Epidermal melanocyte (primary cell): ENCODE results near the gene TMEM190.
"Not testable (repeated sequence)": the region's sequence is repeated elsewhere in the genome, so short reads cannot be mapped to it uniquely, and the experiment has no call there.

Experiments
- DNase-seq: peaks from one replicate; pipeline ENCODE4 v3.0.0; 2011; ENCODE audit warnings: low spot score; ENCODE audit not compliant: insufficient read length

TMEM190 gene

DNA sequence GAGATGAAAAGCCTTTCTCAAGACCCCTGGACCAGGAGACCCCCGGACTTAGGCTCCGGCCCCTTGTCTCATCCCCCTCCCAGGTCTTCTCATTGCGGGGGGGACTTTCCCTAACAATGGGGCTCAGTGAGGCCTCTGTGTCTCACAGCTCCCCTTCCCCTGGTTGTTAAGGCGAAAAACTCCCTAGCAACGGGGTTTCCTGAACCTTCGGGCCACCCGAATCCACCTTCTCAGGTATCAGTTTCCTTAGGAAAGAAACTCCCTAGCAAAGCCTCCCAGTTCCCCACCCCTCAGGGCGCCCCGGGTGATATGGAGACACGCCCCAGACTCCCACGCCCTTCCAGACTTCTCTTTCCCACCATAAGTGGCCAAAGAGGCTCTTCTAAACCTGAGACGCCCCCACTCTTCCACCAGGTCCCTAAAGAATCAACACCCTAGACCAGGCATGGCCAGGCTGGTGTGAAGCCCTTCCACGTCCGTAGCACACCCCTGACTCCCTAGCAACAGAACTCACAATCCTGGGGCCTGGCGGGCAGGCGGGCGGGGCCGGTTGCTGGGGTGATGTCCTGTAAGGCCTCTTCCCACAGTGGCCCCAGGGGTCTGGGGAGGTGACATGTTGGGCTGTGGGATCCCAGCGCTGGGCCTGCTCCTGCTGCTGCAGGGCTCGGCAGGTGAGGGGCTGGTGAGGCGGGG, at the start of gene TMEM190:
Gene TMEM190 (plus strand): TSS at position 586 of the 693 bp plus-strand sequence. CDS start 28 bp downstream, at position 614.
- DNase-seq = no peak

DNA sequence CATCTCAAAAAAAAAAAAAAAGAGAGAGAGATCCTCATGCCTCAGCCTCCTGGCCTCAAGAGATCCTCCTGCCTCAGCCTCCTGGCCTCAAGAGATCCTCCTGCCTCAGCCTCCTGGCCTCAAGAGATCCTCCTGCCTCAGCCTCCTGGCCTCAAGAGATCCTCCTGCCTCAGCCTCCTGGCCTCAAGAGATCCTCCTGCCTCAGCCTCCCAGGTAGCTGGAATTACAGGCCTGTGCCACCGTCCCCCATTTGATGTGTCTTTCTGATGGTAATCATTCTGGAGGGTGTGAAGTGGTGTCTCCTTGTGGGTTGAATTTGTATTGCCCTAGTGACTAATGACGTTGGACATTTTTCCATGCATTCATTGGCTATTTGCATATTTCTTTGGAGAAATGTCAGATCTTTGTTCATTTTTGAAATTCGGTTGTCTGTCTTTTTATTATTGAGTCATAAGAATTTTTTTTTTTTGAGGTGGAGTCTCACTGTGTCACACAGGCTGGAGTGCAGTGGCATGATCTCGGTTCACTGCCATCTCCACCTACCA, 47.8 kb upstream of the TMEM190 start:
- DNase-seq = not testable (repeated sequence)

DNA sequence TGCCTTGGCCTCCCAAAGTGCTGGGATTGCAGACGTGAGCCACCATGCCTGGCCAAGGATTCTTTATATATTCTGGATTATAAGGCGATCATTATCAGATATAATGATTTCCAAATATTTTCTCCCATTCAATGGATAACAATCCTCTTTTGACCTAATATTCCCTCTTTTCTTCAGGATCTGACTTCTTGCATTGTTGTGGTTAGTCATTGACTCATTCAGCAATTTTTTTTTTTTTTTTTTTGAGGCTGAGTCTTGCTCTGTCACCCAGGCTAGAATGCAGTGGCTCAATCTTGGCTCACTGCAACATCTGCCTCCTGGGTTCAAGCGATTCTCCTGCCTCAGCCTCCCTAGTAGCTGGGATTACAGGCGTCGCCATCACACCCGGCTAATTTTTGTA, 46.8 kb upstream of the TMEM190 start:
- DNase-seq = not testable (repeated sequence)

DNA sequence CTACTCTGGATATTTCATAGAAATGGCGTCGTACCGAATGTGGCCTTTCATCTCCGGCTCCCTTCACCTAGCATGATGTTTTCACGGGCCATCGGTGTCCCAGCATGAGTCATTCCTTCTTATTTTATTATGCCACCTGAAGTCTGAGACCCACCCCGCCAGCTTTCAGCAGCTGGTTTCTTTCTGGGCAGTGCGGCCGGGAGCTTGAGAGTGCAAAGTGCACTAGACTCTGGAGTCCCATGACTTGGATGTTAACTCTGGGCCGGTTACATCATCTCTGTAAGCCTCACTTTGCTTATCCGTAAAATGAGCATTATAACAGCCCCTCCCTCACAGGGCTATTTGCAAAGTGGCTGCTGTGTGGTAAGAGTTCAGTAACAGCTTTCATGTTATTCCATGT, 42.8 kb upstream of the TMEM190 start:
- DNase-seq = no peak

DNA sequence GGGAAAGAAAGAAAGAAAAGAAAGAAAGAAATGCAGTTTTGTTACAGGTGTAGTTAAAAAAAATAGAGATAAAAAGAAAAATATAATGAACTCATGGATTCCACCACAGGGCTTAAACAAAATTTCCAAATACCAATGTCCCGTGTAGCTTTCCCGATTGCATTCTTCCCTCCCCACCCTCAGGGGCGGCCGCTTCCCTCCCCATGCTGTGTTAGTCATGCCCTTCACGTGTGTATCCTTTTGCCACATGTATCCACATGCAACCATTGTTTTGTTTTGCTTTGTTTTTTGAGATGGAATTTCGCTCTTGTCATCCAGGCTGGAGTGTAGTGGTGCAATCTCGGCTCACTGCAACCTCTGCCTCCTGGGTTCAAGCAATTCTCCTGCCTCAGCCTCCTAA, 40.5 kb upstream of the TMEM190 start:
- no peak for DNase-seq

DNA sequence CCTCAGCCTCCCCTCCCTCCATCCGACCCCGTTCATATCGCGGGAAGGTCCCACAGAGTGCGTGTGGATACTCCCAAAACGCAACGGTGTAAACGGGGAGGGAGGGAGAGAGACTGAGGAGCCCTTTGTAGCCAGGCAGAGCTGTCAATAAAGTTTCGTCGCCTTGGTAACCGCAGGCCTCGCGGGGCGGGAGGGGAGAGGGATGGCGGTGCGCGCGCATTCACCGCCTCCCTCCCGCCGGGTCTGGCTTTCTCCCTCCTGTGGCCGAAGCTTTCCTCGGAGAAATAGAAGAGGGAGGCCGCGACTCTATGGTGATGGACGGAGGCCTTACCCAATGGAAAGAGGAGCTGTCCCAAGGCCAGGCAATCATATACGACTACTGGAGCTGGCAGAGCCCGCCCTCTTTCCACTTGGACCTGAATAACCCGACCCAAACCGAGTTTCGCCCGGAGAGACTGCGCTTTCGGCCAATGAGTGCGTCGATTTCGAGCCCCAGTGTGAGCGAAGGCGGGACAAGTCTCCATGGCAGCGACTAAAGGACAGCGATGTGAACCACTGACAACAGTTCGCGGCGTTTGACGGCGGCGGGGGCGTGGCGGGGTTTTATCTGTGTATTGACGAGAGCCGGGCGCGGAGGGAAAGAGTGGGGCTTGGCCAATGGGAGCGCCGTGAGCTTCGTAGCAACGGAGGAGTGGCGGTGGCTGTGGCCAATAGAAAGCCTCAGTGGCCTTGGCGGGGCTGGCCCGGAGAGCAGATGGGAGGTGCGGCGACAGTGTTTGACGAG, 37.3 kb upstream of the TMEM190 start, which contains the start of gene KMT5C:
Gene KMT5C (plus strand): TSS at position 772 of the 784 bp plus-strand sequence. CDS start 2,061 bp downstream, outside the sequence.
- peak; percentile 98 for DNase-seq

DNA sequence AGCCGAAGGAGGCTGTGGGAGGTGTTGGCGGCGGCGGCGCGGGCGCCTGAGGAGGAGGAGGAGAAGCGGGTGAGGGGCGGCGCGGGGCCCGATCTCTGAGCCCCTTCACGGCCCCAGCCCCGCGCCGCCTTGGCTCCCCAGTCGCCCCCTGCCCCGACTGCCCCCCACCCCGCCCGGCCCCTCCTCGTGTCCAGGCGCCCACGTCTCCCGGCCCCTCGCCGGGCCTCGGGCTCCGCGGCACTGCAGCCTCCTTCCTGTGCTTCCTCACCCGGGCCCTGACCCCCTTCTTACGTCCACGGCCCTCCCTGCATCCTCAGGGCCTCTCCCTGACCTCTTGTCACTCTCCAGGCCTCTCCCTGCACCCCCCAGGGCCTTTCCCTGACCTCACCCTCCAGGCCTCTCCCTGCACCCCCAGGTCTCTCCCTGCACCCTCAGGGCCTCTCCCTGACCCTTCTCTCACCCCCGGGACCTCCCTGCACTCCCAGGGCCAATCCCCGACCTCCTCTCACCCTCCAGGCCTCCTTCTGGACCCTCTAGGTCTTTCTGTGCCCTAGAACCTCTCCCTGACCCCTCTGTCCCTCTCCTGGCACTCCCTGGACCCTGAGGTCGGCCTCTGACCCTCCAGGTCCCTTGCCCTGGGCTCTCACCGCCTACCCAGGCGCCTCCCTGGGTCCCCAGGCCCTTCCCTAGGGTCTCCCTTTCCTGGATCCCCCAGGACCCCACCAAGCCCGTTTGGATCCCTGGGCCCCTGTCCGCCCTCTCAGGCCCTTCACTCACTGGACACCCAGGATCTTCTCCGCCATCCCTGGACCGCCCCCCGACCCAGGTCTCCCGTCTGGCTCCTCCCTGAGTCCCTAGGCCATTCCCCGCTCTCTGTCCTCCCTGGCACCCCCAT, 36.5 kb upstream of the TMEM190 start:
- no peak for DNase-seq

DNA sequence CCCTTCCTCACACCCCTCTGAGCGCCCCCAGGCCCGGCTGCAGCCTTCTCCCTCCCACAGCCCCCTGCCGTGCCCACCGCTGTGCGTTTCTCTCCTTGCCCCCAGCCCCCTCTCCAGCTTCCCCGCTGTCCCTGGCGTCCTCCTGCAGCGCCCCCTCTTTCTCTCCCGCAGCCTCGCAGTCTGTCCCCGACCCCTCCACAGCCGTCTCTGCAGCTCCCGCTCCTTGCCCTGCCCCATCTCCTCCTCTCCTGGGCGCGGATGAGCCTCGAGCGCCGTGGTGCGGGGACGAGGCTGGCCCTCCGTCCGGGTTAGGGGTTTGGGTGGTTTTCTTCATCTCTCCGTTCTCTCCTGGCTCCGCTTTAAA, 35.9 kb upstream of the TMEM190 start:
- DNase-seq = no peak

DNA sequence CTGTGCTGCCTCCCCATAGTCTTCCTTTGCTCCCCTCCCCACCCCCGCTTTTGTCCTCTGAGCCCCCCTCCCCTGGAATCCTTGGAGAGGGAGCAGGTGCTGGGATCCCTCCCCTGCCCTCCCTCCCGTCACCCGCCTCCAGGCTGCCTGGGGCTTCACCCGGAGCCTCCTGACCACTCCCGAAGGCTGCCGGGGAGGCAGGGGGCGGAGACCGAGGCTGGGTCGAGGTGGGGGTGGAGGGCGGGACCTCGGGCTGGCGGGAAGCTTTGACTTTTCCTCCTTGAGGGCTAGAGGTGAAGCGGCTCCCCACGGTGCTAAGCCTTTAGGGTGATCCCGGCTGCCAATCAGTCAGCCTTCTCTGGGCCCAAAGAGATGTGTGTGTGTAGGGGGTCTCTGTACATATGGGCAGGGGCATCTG, 35.4 kb upstream of the TMEM190 start:
- peak; percentile 94 for DNase-seq

DNA sequence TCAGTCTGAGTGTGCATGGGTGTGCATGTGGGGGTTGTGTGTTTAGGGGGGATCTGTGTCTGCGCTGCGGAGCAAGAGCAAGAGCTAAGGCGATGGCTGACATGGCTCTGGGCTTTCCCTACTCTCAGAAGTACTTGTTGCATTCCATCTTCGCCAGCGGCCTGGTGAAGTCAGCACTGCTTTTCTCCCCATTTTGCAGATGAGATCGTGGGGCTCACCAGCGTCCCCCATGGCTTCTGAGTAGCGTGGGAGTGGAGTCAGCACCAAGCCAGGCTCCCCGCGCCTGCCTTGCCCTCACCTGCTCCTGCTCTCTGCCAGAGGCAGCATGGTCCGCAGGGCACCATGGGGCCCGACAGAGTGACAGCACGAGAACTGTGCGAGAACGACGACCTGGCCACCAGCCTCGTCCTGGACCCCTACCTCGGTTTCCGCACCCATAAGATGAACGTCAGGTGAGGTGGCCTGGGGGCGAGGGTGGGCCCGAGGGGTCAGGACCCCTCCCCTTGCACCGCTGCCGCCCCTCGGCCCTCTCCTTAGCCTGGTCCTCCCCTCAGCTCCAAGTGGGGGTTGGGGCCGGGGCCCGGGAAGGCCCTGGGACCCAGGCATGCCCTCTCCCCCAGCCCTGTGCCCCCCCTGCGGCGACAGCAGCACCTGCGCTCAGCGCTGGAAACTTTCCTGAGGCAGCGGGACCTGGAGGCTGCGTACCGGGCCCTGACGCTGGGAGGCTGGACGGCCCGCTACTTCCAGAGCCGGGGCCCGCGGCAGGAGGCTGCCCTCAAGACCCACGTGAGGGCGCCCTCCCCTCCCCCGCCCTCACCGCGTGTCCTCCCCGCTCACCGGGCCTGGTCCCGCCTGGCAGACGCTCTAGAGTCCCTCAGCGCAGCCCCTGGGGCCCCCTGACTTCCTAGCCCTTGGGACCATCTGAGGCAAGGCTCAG, 34.8 kb upstream of the TMEM190 start:
- DNase-seq = no peak

DNA sequence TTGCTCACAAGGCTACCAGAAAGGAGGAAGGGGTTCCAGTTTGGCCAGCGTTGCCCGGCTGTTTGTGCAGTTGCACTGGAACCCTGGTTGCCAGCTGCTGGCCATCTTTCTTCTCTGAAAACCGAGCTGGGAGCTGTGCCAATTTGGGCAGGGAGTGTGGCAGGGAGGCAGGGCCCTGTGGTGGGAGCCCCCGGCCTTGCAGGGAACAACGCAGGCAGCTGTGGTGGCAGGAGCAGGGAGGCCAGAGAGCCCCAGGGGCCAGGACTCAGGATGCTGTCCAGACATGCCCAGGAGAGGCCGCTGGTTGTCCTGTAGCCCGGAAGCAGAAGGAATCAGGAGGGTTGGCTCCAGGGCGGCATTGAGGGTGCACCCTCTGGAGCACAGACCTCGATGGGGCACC, 32.2 kb upstream of the TMEM190 start:
- DNase-seq = peak; percentile 78

DNA sequence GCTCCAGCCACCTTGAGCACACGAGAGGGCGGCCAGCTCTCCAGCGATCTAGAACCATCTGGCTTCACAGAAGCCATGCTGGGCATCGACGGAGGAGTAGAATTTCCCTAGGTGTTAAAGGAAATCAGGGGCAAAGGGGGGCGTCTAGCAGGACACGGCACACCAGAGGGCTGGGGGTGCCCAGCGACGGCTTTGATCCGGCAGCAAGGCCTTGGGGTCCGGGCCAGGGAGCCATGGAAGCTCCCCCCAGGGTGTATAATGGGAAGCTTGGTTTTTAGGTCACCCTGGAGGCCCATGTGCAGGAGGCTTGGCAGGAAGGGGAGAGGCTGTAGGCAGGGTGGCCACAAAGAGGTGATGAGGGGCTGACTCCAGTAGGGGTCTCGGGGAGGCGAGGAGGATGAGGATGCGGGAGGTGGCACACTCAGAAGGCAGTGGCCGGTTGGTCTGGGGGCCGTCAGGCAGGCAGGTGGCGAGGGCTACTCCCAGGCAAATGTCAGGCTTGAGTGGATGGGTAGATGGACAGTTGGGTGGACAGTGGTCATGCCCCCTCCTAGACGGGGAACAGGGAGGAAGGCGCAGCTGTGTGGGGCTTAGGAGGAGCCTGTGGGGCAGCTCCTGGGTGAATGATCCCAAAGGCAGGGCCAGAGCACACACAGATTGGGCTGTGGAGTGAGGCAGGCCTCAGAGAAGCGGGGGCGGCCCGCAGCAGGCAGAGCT, 31.4 kb upstream of the TMEM190 start:
- DNase-seq = no peak

DNA sequence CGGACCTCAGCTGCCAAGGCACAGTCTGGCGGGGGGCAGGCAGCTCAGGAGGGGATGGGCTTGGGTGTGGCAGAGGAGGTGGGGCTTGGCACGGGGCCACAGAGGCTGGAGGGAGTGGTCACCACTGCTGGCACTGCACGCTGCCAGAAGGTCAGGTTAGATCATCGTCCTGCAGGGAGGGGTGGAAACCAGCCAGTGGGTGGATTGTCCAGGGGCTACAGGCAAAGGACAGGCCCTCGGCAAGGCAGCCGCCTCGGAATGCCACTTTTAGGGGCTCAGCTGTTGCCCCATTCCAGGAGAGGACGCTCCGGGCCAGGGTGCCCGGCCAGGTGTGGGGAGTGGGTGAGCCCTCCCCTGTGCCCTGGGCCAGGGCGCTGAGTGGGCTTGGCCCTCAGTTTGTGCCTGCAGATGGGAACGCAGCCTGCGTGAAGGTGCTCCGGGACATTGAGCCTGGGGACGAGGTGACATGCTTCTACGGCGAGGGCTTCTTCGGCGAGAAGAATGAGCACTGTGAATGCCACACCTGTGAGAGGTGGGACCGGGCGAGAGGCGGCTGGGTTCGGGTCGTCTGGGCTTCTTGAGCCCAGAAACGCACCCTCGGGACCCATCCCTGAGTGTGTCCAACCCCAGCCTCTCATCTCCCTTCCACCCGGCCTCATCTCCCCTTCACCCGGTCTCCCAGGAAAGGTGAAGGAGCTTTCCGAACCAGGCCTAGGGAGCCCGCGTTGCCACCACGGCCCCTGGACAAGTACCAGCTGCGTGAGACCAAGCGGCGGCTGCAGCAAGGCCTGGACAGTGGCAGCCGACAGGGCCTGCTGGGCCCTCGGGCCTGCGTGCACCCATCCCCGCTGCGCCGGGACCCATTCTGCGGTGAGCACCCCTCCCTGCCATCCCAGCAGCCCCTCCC, 30.6 kb upstream of the TMEM190 start:
- no peak for DNase-seq

DNA sequence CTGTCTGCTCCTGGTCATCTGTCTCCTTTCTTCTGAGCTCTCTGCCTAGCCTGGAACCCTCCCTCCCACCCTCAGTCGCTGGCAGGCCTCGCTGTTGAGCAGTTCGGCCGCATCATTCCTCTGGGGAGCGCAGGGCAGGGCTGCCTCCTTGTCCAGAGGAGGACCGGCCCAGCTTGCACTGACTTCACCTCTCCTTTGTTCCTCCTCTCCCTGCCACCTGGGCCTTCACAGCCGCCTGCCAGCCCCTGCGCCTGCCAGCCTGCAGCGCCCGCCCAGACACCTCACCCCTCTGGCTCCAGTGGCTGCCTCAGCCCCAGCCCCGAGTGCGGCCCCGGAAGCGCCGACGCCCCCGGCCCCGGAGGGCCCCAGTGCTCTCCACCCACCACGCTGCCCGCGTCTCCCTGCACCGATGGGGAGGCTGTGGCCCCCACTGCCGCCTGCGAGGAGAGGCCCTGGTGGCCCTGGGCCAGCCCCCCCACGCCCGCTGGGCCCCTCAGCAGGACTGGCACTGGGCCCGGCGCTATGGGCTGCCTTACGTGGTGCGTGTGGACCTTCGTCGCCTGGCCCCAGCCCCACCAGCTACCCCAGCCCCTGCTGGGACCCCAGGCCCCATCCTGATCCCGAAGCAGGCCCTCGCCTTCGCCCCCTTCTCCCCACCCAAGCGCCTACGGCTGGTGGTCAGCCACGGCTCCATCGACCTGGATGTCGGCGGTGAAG, 29.7 kb upstream of the TMEM190 start:
- no peak for DNase-seq

DNA sequence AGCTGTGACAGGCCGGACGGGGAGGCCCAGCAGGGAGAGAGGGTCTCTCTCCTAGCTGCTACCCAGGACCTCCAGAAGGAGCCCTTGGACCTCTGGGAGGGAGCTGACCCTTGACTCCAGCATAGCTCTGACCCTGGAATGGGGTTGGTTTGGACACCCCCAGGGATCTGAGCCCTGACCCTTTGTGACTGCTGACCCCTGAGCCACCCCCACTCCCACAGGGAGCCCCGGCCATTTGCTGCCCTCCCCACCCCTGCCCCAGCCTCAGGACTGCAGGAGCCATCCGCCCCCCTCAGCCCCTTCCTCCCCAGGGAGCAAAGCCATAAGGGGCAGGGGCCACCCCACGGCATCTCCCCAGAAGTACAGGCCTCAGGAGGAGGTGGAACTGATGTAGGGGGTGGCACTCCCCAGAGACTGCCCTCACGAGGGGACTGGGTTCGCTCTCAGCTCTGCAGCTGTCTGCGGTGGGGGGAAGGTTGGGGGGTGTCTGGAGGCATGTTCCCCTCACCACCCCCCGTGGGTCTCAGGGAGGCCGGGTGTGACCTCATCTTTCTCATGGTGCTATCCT, 29.1 kb upstream of the TMEM190 start:
- DNase-seq = no peak

DNA sequence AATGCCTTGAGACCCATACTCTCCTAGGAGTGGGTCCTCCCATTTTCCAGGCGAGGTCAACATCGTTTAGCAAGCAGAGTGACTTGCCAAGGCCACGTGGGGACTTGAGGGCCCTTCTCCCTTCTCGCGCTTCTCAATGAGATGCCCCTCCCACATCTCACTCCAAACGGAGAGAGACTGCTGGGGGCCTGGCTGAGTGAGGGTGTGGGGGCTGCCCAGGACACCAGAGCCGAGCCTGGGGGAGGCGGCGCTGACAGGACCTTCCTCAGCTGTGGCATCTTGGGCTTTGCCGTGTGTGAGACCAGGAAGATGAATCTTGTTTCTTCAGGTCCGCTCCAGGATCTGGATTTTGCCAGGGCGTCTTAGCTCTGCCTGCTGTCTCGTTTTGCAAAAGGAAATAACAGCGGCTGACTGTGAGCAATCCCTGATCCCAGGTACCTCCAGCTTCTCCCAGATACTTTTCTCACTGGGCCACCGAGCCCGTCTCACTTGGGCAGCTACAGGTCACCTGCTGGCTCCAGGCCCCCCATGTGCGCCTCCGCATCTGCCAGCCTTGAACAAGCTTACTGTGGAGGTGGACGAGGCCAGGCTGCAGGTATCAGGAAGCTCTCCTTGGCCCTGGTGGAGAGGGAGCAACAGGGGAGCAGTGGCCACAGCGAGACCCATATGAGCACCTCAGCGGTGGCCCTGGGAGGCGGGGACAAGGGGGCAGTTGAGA, 28.1 kb upstream of the TMEM190 start:
- DNase-seq = no peak
